Activated naive CD8-positive, alpha-beta T cell treated with anti-CD3 and anti-CD28 coated beads, Interleukin-2, amount 50 U/mL, for 16 hours (primary cell): ENCODE measurements around the gene CYP27B1.
"Not testable (repeated sequence)": the region's sequence is repeated elsewhere in the genome, so short reads cannot be mapped to it uniquely, and the experiment has no call there.

ENCODE experiments used
- DNase-seq: peaks from one replicate; pipeline ENCODE4 v3.0.0-alpha.2; 2020; ENCODE audit warnings: low read depth, low spot score

The CYP27B1 gene

DNA sequence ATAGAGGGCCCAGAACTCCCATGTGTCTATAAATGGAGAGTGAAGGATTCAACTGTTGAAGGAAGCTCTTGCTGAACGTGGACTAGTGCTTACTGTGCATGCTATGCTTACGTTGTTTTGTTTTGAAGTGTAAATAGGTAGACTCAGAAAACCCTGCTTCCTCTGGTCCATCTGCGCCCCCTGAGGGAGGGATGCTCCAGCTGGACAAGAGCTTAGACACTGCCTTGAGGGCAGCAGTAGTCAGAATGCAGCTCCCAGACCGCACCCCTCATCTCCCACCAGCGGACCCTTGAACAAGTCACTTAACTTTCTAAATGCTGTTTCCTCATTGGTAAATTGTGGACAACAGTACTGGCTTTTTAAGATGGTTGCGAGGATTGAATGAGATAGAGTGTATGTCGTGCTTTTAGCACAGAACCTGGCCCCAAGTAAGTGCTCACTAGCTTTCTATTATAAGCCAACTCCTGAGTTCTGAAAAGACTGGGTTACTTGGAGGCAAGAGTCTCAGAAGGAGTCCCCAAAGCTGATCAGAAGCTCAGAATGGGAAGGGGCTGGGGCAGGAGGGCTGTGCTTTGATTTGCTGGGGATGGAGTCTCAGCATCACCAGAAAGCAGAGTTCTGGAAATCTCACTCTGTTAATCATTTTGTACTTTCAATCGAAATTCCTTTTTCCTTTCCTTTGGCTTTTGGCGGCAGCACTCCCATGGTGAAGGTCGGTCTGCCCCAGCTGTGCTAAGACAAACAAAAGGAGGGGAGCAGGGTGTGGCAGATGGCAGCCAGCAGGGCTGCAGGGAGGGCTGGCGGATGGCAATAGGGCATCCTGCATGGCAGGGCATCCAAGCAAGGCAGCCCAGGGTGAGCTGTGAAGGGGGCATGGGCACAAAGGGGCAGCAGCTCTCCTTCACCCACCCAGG is 43.9 kb downstream of the CYP27B1 start:
- no peak for DNase-seq

DNA sequence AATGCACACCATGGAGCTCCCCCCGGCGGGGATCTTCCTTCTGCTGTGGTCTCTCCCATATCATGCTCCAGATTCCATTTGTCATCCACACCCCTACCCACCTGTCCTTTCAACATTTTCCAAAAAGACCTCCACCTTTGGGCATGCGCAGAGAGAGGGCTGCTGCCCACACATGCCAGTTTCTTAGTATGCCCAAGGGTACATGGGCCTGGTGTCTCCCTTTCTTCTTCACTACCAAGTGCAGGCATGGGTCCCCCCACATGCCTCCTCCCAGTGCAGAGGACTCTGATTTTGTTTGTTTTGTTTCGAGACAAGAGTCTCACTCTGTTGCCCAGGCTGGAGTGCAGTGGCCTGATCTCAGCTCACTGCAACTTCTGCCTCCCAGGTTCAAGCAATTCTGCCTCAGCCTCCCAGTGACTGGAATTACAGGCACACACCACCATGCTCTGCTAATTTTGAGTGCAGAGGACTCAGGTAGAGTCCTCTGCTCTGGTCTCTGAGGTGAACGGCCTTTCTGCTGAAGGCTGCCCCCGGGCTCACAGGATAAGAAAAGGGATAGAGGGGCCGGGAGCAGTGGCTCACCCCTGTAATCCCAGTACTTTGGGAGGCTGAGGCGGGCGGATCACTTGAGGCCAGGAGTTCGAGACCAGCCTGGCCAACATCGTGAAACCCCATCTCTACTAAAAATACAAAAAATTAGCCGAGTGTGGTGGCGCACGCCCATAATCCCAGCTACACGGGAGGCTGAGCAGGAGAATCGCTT is 44.9 kb downstream of the CYP27B1 start:
- not testable (repeated sequence) for DNase-seq

DNA sequence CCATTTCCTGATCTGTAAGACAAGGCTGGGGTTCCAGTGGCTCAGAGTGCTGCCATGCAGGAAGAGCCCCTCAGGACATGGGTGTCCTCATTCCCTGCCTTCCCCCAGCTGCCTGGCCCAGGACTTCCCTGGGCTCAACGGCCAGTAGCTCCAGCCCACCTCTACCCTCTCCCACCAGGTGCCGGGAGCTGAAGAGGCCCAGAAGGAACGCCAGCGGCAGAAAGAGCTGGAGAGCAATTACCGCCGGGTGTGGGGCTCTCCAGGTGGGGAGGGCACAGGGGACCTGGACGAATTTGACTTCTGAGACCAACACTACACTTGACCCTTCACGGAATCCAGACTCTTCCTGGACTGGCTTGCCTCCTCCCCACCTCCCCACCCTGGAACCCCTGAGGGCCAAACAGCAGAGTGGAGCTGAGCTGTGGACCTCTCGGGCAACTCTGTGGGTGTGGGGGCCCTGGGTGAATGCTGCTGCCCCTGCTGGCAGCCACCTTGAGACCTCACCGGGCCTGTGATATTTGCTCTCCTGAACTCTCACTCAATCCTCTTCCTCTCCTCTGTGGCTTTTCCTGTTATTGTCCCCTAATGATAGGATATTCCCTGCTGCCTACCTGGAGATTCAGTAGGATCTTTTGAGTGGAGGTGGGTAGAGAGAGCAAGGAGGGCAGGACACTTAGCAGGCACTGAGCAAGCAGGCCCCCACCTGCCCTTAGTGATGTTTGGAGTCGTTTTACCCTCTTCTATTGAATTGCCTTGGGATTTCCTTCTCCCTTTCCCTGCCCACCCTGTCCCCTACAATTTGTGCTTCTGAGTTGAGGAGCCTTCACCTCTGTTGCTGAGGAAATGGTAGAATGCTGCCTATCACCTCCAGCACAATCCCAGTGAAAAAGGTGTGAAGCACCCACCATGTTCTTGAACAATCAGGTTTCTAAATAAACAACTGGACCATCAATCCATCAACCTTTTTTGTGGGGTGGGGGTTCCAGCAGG is 46.0 kb downstream of the CYP27B1 start:
- DNase-seq, result no peak

DNA sequence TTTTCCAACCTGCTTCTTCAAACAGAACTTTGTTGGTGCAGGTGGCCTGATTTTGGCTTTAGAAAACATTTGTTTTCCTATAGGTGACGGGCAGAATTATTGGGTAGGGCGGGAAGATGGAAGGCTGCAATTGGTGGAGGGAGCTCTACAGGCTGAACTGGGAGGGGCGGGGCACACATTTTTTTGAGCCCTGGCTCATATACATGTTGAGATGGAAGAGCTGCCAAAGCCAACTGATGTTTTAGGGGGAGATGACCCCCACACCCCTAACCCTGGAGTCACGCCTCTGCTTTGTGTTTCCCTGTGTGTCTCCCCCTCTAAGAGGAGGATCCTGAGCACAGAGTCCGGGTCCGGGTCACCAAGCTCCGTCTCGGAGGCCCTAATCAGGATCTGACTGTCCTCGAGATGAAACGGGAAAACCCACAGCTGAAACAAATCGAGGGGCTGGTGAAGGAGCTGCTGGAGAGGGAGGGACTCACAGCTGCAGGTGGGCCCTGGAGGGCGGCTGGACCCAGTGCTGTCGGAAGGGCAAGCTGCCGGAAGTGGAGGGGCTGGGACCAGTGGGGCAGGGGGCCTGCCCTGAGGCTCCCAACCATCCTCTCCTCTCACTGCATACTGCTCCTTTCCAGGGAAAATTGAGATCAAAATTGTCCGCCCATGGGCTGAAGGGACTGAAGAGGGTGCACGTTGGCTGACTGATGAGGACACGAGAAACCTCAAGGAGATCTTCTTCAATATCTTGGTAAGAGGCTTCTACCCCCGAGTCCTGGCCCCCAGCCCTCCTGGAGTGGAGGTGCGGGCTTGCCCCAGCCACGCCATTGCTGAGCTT is 46.9 kb downstream of the CYP27B1 start:
- DNase-seq, result no peak

DNA sequence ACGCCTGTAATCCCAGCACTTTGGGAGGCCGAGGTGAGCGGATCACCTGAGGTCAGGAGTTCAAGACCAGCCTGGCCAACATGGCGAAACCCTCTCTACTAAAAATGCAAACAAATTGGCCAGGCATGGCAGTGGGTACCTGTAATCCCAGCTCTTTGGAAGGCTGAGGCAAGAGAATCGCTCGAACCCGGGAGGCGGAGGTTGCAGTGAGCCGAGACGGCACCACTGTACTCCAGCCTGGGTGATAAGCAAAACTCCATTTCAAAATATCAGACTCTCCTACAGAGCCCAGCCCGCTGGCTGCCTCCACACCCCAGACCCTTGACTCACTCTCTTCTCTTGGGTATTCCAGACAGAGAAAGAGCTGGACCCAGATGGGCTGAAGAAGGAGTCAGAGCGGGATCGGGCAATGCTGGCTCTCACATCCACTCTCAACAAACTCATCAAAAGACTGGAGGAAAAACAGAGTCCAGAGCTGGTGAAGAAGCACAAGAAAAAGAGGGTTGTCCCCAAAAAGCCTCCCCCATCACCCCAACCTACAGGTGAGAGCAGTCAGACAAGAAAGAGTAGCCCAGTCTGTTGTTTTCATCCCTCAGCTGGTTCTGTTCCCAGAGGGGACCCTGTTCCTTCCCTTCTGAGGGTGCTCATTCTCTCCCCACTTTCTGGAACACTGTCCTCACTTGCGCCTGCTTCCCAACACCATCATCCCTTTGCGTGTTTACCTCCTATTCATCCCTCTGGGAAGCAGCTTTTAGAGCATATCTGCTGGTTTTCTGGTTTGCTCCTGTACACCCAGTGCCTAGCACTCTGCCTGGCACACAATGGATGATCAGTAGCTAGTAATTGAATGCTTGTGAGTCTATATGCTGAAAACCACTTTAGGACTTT is 48.0 kb downstream of the CYP27B1 start:
- DNase-seq, result no peak

DNA sequence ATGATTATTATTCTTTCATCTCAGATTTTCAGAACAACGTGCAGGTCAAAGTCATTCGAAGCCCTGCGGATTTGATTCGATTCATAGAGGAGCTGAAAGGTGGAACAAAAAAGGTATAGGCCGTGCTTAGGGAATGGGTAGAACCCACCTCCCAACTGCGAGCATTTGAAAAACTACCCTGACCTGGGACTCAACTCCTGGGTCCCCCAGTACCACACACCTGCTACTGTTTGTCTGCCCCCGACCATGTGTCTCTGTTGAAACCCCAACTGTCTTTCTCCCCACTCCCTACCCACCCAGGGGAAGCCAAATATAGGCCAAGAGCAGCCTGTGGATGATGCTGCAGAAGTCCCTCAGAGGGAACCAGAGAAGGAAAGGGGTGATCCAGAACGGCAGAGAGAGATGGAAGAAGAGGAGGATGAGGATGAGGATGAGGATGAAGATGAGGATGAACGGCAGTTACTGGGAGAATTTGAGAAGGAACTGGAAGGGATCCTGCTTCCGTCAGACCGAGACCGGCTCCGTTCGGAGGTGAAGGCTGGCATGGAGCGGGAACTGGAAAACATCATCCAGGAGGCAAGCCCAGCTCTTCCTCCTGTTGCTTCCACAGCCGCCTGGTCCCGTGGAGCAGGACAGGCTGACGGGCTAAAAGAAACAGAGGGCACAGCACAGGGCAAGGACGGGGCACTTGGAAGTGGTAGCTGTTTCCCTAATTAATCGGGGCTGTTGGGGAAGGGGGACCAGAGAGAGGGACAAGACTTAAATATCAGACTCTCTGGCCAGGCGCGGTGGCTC is 48.8 kb downstream of the CYP27B1 start:
- no peak for DNase-seq

DNA sequence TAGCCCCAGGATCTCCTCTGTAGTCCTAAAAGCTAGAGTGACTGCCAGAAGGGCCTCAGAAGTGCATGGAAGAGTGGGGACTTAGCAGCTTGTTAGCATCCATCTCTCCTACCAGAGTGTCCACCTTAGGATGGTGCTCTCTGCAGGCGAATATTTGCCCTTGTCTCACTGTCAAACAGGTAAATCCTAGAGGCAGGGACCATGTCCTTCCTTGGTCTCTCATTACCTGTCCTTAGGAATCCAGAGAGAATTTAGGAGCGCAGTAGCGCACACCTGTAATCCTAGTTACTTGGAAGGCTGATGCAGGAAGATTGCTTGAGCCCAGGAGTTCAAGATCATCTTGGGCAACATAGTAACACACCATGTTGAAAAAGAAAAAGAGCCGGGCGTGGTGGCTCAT is 49.7 kb downstream of the CYP27B1 start:
- DNase-seq, result no peak

DNA sequence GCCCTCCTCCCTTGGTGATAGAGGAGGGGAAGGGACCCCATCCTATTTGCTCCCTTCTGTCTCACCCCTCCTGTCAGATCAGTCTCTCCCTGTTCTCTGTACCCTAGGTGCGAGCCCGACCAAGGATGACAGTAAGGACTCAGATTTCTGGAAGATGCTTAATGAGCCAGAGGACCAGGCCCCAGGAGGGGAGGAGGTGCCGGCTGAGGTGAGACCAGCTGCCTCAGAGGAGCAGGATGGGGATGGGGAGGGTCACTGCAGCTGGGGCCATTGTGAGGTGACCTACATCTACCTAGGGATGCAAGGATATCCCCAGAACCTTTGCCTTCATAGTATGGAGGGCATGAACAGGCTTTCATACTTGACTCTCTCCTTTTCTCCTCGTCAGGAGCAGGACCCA is 50.6 kb downstream of the CYP27B1 start:
- DNase-seq, result no peak

GRCh38 chr12:57715786-57716185 is 51.1 kb downstream of the CYP27B1 start:
- no peak for DNase-seq

DNA sequence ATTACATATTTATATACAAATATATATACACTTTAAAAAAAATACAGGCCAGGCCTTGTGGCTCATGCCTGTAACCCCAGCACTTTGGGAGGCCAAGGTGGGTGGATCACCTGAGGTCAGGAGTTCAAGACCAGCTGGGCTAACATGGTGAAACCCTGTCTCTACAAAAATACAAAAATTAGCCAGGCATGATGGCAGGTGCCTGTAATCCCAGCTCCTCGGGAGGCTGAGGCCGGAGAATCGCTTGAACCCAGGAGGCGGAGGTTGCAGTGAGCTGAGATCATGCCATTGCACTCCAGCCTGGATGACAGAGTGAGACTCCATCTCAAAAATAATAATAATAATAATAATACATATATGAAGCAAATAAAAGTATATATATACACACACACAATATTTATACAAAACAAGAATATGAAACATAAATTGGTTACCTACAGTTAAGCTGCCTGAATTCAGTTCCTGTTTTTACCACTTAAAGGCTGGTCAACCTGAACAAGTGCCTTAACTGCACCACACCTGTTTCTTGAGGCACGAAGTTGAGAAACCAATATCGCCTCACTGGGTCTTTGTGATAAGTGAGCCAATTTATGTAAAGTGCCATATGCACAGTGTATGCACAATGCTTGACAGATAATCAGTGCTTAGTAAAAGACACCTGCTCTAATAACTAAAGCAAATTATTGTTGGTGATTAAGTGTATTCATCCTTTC is 51.7 kb downstream of the CYP27B1 start:
- DNase-seq, result not testable (repeated sequence)

DNA sequence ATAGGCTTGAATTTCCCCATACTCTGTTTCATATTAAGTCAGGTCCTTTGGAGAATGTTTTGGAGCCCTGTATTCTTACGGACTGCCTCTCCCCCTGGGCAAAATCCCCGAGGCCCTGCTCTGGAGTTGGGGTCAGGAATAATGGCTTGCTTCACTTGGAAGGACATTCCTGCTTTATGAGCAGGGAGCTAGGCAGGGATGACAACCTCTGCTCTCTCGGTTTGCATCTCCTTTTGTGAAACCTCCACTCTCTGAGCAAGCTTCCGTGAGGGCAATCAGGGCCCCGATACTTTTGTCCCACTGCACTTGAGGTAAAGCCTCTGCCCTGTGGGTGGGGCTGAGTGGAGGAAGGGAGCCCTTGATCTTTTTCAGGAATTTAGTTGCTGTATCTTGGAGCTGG is 53.7 kb downstream of the CYP27B1 start:
- no peak for DNase-seq

DNA sequence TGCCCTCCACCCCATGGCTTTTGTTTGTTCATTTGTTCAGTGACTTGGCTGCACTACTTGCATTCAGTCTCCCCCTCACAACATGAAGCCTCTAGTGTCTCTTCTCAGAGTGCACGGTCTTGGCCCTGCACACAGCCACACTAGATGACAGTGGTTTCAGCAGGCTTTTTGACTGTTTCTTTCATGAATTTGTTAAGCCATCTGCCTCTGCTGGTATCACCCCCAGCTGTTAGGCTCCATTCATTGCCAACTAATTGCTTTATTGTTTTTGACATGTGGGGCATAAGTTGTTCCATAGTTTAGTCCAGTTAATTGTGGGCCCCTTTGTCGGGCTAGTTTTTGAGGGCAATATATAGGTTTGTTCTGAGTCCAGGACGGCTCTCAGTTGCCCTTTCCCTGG is 54.2 kb downstream of the CYP27B1 start:
- no peak for DNase-seq
